ENCODE measurements around the gene SQSTM1.
"Not testable (repeated sequence)": the region's sequence is repeated elsewhere in the genome, so short reads cannot be mapped to it uniquely, and the experiment has no call there.

SQSTM1 gene

GRCh38 chr5:179781846-179782245, 38.9 kb upstream of the SQSTM1 start:
- no peaks in the 10 kb centered on the region for H3K27me3 ChIP-seq (replicated peaks; ENCODE audit: control insufficient read depth, insufficient read depth, low read length)
- DNase-seq (ENCODE audit: extremely low read depth, insufficient read length) = no peak
- peaks cover 10% of the 10 kb centered on the region for H3K36me3 ChIP-seq (ENCODE audit: control insufficient read depth, insufficient read depth, low read length)
- no peak overlapping the region for H3K4me3 ChIP-seq (replicated peaks; ENCODE audit: low read depth, low read length)
- TF ChIP-seq CTCF (IDR thresholded peaks at IDR 0.05; ENCODE audit: insufficient read depth, low read length, poor library complexity, severe bottlenecking) = no peak

GRCh38 chr5:179783128-179783527, 37.6 kb upstream of the SQSTM1 start:
- H3K36me3 ChIP-seq (ENCODE audit: control insufficient read depth, insufficient read depth, low read length) = peaks cover 4% of the 10 kb centered on the region
- no peaks in the 10 kb centered on the region for H3K27me3 ChIP-seq (replicated peaks; ENCODE audit: control insufficient read depth, insufficient read depth, low read length)
- TF ChIP-seq CTCF (IDR thresholded peaks at IDR 0.05; ENCODE audit: insufficient read depth, low read length, poor library complexity, severe bottlenecking) = no peak
- DNase-seq (ENCODE audit: extremely low read depth, insufficient read length) = no peak
- no peak overlapping the region for H3K4me3 ChIP-seq (replicated peaks; ENCODE audit: low read depth, low read length)

GRCh38 chr5:179786861-179787260, 33.8 kb upstream of the SQSTM1 start:
- H3K4me3 ChIP-seq (replicated peaks; ENCODE audit: low read depth, low read length) = no peak overlapping the region
- H3K36me3 ChIP-seq (ENCODE audit: control insufficient read depth, insufficient read depth, low read length) = no peaks in the 10 kb centered on the region
- no peaks in the 10 kb centered on the region for H3K27me3 ChIP-seq (replicated peaks; ENCODE audit: control insufficient read depth, insufficient read depth, low read length)
- no peak for TF ChIP-seq CTCF (IDR thresholded peaks at IDR 0.05; ENCODE audit: insufficient read depth, low read length, poor library complexity, severe bottlenecking)
- DNase-seq (ENCODE audit: extremely low read depth, insufficient read length) = no peak

- DNase-seq (ENCODE audit: extremely low read depth, insufficient read length) = no peak
- H3K27me3 ChIP-seq (replicated peaks; ENCODE audit: control insufficient read depth, insufficient read depth, low read length) = no peaks in the 10 kb centered on the region
- no peaks in the 10 kb centered on the region; the same call in 1 of the 2 replicates for H3K36me3 ChIP-seq (ENCODE audit: control insufficient read depth, insufficient read depth, low read length)
- no peak overlapping the region for H3K4me3 ChIP-seq (replicated peaks; ENCODE audit: low read depth, low read length)
- TF ChIP-seq CTCF (IDR thresholded peaks at IDR 0.05; ENCODE audit: insufficient read depth, low read length, poor library complexity, severe bottlenecking) = no peak
Measured at GRCh38 chr5:179788193-179788854, 32.4 kb upstream of the SQSTM1 start.

- H3K4me3 ChIP-seq (replicated peaks; ENCODE audit: low read depth, low read length); H3K36me3 ChIP-seq (ENCODE audit: control insufficient read depth, insufficient read depth, low read length); H3K27me3 ChIP-seq (replicated peaks; ENCODE audit: control insufficient read depth, insufficient read depth, low read length); DNase-seq (ENCODE audit: extremely low read depth, insufficient read length): not testable (repeated sequence)
Measured at GRCh38 chr5:179789278-179789677, 31.4 kb upstream of the SQSTM1 start.

GRCh38 chr5:179791881-179792611, 28.7 kb upstream of the SQSTM1 start:
- Histone ChIP-seq H3K4me3 (replicated peaks; ENCODE audit: low read depth, low read length) (no peak overlapping the region), H3K27me3 (replicated peaks; ENCODE audit: control insufficient read depth, insufficient read depth, low read length) (no peaks in the 10 kb centered on the region), H3K36me3 (ENCODE audit: control insufficient read depth, insufficient read depth, low read length) (no peaks in the 10 kb centered on the region; the same call in none of the 2 replicates)
- TF ChIP-seq CTCF (IDR thresholded peaks at IDR 0.05; ENCODE audit: insufficient read depth, low read length, poor library complexity, severe bottlenecking) = no peak
- no peak for DNase-seq (ENCODE audit: extremely low read depth, insufficient read length)
